ENCODE results near the gene WDR4.
"Not testable (repeated sequence)": the region's sequence is repeated elsewhere in the genome, so short reads cannot be mapped to it uniquely, and the experiment has no call there.

Gene WDR4

DNA sequence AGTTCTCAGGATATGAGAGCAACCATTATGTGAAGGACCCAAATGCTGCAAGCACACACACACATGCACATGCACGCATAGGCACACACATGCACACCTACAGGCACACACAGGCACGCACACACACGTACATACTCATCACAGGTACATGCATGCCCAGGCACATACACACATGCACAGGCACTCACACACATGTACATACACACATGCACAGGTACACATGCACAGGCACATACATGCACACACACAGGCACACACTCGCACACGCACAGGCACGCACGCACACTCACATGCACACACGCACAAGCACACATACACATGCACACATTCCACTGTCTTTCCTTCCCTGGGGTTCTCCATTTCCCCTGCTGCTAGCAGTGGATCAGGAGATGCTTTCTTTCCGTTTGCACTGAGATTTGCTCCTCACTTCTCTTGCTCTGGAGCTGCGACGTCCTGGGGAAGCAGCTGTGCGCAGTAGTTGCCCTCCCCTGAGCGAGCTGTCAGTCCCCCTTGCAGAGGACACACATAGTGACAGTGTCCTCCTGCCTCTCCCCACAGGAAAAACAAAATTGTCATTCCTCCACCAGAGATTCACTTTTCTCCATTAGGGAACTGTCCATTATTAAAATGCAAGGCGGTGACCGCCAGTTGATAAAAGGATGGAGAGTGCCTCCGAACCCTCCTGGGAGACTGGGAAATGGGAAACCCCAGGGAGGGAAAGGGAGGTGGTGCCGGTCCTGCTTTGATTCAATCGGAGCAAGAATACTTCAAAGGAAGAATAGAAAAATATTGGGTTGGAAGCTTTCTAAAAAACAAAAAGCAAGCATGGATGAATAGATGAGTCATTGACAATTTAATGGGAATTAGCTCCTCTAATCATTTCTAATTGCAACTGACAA lies 69.5 kb downstream of the WDR4 start:
- DNase-seq = no peak

DNA sequence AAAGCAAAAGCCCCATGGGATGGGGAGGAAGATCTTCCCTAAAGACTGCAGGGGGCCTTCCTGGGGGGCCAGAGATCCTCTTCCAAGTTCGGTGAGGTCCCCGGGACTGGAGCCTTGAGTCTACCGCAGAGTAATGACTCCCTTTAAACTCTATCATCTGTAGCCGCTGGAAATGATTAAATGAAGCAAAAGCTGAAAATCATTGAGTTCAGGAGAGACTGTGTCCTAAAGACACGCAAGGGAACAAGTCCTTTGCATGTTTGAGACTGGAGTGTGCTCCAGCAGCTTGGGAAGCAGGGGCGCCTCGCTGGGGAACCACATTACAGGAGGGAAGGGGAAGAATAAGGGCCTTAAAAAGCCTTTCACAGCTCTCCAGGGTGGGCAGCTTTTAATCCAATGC lies 70.2 kb downstream of the WDR4 start:
- no peak for DNase-seq

- DNase-seq = no peak
These were observed 71.3 kb downstream of the WDR4 start for GRCh38 chr21:42807938-42808613.

GRCh38 chr21:42807293-42807895 lies 71.9 kb downstream of the WDR4 start:
- DNase-seq = not testable (repeated sequence)

DNA sequence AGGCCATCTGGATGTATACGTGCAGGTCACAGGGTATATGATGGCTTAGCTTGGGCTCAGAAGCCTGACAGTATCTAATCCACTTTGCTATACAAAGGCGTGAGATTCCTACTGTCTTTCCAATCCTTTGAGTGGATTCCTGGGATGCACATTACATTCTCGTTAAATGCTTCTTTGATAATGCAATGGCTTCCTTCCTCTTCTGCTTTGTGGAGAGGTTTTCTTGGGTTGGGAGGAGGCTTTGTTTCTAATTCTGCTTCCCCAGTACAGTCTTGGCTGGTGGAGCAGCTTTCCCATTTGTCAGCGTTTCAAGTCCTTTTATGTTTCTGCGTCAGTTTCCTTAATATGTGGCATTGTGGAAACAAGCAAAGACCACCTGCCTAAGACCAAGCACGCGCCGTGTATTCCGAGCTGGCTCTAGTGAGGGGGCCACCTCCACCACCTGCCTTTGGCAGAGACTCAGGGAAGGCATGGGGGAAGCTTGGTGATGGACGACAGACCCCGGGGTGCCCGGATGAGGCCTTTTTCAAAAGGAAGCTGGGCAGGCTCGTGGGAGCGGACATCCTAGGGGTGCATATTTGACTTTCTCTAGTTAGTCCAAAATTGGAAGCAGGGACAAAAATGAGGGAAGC lies 72.7 kb downstream of the WDR4 start:
- DNase-seq = no peak

DNA sequence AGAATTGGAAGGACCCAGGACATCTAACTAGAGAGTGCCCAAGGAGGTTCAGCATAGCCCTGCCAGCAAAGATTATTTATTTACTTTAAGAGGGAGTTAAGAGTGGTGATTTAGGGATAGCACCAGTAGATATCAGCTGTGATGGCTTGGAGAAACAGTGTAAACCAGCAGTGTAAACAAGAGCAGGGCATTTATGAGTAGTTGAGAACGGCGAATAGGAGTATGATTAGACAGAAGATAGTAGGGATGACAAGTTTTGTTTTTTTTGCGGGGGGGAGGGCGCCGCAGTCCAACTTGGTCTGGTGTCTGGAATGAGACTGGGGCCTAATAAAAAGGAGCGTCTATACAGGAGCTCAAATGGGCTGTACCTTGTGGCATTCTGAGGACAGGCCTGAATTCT lies 77.7 kb downstream of the WDR4 start:
- DNase-seq = not testable (repeated sequence)

- DNase-seq = no peak
These were observed 79.4 kb downstream of the WDR4 start for GRCh38 chr21:42799948-42800347.

DNA sequence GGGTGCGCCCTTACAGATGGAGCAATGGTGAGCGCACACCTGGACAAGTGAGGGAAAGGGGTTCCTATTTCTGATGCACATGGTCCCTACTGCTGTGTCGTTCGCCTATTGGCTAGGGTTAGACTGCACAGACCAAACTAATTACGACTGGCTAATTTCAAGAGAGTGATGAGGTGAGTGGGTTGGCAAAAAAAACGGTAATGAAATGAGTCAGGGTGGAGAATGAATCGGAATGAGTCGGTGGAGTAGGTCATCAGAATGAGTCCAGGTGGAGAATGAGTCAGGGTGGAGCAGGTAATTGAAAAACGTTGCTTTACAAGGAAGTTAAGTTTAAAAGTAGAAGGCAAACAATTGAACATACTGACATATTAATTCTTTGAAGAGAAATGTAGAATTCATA lies 79.8 kb downstream of the WDR4 start:
- no peak for DNase-seq
